Stimulated activated CD8-positive, alpha-beta memory T cell treated with anti-CD3 and anti-CD28 coated beads, Interleukin-15, amount 100 ng/mL, for 1 hour (primary cell): ENCODE data around the gene CASP7.
"Not testable (repeated sequence)": the region's sequence is repeated elsewhere in the genome, so short reads cannot be mapped to it uniquely, and the experiment has no call there.

Source experiments
- DNase-seq: peaks from one replicate; pipeline ENCODE4 v3.0.0-alpha.2; 2020; ENCODE audit warnings: low read depth

The CASP7 gene

DNA sequence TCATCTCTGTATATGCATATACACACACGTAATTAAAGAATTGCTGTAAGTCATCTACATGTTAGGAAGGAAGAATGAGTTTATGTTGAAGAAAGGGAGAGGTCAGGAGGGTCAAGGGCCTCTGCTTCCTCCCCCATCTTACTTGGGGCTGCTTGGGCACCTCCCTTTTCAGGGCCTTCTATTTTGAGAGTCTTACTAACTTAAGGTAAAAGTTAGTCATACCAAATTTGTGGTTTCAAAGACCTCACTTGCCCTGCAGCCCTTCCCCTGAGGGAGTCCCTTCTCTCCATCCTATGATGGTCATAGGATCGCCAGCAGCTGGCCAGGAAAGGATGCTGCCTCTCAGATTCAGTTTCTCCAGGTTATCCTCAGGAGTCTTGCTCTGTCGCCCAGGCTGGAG, 74.4 kb downstream of the CASP7 start:
- DNase-seq: no peak

DNA sequence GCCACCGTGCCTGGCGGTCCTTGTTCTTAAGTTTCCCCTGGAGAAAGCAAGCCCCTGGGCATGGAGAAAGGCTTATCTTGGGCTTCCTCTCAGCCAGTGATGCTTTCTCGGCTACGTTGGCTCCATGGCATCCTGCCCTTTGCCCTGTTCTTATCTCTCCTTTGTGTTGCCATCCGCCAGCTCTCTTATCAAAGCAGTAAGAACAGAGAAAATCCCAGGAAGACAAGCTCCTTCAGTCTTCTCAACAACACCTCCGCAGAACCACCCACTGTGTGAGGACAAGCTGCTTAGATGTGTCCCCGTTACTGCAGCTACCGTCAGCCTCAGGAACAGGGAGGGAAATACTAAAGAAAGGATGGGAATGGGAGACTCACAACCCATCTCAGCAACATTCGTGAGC, 75.1 kb downstream of the CASP7 start:
- DNase-seq: no peak

DNA sequence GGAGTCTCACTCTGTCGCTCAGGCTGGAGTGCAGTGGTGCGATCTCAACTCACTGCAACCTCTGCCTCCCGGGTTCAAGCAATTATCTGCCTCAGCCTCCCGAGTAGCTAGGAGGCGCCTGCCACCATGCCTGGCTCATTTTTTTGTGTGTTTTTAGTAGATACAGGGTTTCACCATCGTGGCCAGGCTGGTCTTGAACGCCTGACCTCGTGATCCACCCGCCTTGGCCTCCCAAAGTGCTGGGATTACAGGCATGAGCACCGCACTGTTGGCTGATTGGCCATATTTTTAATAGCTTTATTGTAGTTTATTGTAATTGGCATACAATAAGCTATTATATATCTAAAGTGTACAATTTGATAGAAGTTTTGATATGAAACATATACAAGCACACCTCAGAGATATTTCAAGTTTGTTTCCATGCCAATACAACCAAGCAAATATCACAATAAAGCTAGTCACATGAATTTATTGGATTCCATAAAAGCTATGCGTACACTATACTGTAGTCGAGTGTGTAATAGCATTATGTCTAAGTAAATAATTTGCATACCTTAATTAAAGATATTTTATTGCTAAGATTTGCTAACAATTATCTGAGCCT, 77.3 kb downstream of the CASP7 start:
- DNase-seq: no peak

DNA sequence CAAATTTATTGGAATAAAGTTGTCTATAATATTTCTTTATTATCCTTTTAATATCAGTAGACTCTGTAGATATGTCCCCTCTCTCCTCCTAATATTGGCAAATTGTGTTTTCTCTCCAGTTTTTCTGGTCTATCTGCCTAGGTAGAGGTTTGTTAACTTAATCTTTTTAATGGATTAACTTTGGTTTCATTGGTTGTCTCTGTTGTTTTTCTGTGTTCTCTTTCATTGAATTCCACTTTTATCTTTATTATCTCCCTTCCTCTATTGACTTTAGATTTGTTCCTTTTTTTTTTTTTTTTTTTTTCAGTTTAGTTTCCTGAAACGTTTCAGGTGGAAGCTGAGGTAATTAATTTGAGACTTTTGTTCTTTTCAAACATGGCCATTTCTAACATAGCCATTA, 82.4 kb downstream of the CASP7 start:
- no peak for DNase-seq

DNA sequence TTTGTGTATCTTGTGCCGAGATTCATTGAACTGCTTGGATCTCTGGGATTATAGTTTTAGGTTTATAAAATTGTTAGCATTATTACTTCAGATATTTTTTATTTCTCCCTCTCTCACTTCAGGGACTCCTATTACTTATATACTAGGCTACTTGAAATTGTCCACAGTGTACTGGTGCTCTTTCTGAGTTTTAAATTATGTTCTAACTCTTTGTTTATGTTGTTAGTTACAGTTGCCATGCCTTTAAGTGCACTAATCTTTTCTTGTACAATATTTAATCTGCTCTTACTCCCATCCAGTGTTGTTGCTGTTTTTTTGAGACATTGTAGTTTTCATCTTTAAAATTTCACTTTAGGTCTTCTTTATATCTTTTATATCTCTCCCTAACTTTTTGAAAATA, 84.9 kb downstream of the CASP7 start:
- no peak for DNase-seq

DNA sequence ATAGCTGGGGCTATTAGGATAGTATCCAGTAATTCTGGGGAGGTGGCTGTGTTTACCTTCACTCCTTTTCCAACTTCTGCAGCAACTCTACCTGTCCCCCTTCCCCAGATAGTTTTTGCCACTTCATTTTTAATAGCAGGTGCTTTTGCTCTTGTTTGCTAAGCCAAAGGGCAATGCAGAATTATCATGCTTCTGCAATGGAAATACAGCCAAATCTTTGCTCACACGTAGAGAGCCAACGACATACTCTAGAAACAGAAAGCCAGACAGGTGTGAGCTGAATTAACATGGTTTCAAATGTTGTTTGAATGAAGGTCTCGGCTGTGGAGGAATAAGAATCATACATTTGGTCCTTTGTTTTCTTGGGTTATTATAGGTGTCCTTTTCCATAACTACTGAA, 86.2 kb downstream of the CASP7 start:
- DNase-seq: no peak

DNA sequence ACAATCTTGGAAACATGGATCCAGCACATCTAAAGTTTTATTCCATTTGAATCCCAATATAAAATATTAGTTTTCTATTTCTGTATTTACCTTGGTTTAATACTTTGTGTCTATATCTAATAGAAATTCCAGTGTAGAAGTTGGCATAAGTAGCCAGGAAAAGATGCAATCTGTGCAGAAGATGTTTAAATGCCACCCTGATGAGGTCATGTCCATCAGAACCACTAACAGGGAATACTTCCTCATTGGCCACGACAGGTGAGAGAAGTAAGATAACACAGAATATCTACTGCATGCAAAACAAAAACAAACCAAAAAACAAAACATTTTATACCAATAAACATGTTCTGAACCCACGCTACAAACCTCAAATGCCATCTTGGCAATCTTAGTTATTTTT, 87.5 kb downstream of the CASP7 start:
- DNase-seq: no peak

DNA sequence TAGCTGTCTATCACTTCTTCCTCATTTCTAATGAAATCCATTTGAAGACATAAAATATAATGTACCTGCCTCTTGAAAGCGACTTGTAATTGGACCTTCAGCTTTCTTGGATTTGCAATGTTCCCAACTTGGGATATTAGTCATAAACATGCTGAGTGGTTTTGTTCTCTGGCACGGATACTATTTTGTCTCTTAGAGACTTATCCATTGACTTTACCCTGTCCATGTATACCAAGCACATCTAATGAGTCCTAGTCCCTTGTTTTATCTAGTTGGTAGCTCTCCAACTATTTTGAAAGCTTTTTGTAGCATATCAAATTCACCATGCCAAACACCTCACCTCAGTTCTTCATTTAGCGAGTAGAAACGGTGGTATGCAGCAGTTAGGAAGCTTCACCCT, 90.6 kb downstream of the CASP7 start:
- DNase-seq: no peak

DNA sequence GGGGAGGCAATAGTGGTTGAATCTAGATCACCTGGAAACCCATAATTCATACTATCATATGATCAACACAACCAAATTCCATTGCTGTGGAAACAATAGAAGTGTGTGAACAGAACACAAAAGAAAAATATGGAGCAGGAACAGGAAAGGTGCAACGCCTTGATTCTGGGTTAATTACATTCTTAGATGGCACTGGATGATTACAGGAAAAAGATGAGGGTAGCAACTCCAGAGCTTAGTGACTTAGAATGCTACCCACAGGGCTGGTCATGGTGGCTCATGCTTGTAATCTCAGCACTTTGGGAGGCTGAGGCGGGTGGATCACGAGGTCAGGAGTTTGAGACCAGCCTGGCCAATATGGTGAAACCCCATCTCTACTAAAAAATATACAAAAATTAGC, 91.4 kb downstream of the CASP7 start:
- DNase-seq: not testable (repeated sequence)

DNA sequence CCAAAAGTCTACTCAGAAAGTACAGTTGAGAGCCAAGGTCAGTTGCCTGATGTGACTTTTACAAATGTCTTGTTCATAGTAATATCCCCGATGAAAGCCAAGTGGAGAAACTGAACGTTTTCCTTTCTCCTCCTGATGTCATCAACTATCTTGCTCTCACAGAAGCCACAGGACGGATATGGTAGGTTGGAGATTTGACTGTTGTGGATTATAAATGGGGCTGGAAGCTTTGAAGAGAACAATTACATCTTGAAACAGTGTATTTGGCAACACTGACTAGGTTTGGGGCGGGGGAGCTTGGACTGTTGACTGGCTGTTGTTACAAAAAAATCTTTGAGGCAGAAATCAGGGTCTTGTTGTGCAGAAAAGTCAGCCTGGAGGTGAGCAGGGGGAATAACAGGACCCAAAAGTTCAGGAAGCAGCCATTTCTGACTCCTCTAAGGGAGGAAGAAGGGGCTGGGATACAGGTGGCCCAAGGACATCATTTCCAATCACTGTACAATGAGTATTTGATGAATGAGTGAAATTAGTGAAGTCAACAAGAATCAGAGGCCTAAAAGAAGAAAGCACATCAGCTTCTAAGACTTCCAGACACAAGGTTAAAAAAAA, 96.1 kb downstream of the CASP7 start:
- DNase-seq: no peak

DNA sequence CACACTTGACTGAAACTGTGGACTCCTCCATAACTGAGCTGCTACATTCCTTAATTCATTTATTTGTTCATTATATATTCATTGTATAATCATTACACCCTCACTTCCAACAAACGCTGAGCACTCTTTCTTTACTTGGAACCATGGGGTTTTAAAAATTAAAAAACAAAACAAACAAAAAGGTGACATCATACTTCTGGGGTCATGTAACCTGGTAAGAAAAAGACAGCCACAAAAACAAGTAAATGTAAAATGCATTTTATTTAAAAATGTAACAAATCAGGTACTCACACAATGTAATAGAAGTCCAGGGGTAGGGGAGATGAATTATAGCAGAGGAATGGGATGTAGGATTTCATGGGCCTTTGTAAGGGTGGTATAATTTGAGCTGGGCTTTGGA, 96.8 kb downstream of the CASP7 start:
- DNase-seq: no peak
